SK-N-SH treated with all-trans-retinoic acid at 6 μM for 48 hours (cell line): ENCODE data around the gene RAI14.

Source experiments
- ARNTL ChIP-seq: fragments of 450-650 bp; formaldehyde crosslinking; IDR thresholded peaks from 2 replicates; pipeline ENCODE4 v1.5.0; 2020; ENCODE audit warnings: low read depth, mild to moderate bottlenecking, moderate library complexity, borderline replicate concordance
- BACH2 ChIP-seq: fragments of 250-450 bp; sonication (Bioruptor Pico); IDR thresholded peaks from 2 replicates; pipeline ENCODE4 v1.9.0; 2021; ENCODE audit warnings: mild to moderate bottlenecking, borderline replicate concordance
- CSRNP3 ChIP-seq: fragments of 250-450 bp; sonication (Bioruptor Pico); IDR thresholded peaks from 2 replicates; pipeline ENCODE4 v1.5.1; 2021; ENCODE audit warnings: mild to moderate bottlenecking, moderate library complexity
- ESRRG ChIP-seq: fragments of 250-450 bp; sonication (Bioruptor Pico); IDR thresholded peaks from 2 replicates; pipeline ENCODE4 v1.6.1; 2021; ENCODE audit warnings: mild to moderate bottlenecking
- ISL1 ChIP-seq: fragments of 250-450 bp; sonication (Bioruptor Pico); IDR thresholded peaks from 2 replicates; pipeline ENCODE4 v2.1.2; 2022; ENCODE audit warnings: mild to moderate bottlenecking, moderate library complexity
- PATZ1 ChIP-seq: fragments of 250-450 bp; sonication (Bioruptor Pico); IDR thresholded peaks from 2 replicates; pipeline ENCODE4 v1.8.0; 2020; ENCODE audit warnings: mild to moderate bottlenecking, moderate library complexity, borderline replicate concordance
- RARB ChIP-seq: fragments of 250-450 bp; sonication (Bioruptor Pico); IDR thresholded peaks from 2 replicates; pipeline ENCODE4 v1.8.0; 2021; ENCODE audit warnings: mild to moderate bottlenecking, moderate library complexity
- ZFP30 ChIP-seq: fragments of 450-650 bp; formaldehyde crosslinking; IDR thresholded peaks from 2 replicates; pipeline ENCODE4 v1.5.0; 2022; ENCODE audit warnings: mild to moderate bottlenecking, moderate library complexity
- ZNF70 ChIP-seq: fragments of 450-650 bp; formaldehyde crosslinking; IDR thresholded peaks from 2 replicates; pipeline ENCODE4 v1.5.0; 2020; ENCODE audit warnings: mild to moderate bottlenecking, moderate library complexity
- ZNF8 ChIP-seq: fragments of 450-650 bp; formaldehyde crosslinking; IDR thresholded peaks from 2 replicates; pipeline ENCODE4 v1.5.0; 2020; ENCODE audit warnings: mild to moderate bottlenecking, moderate library complexity

GRCh38 chr5:34708777-34709176, 52.6 kb downstream of the RAI14 start:
- TF ChIP-seq PATZ1 (no peak), ARNTL (CRISPR knock-in tag) (no peak), ISL1 (CRISPR knock-in tag) (no peak), RARB (no peak), ESRRG (CRISPR knock-in tag) (no peak), ZNF70 (no peak), BACH2 (CRISPR knock-in tag) (no peak), CSRNP3 (no peak), ZFP30 (CRISPR knock-in tag) (no peak), ZNF8 (no peak)
